AG08396 (cell line): ENCODE data around the gene TNFRSF19.

Experiments
- DNase-seq: peaks from one replicate; pipeline ENCODE4 v3.0.0; 2012; ENCODE audit warnings: low spot score, mixed read lengths

The TNFRSF19 gene

DNA sequence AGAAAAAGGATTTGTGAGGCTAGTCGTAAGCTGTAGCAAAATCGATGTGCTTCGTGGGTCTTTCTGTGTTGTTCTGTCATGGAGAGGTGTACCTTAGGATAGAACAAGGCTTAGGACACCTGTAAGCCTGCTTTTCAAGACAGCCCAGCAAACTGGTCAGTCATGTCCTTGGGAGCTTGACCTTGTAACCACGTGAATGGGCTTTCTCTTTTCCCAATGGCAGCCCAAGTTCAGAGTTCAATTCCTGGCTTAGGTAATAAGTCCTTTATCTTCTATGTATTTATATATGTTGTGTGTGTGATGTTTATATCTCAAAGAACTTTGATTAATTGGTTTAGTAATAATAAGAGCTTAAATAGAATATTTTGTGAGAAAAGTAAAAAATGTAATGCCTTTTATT is 112.9 kb downstream of the TNFRSF19 start:
- no peak for DNase-seq

DNA sequence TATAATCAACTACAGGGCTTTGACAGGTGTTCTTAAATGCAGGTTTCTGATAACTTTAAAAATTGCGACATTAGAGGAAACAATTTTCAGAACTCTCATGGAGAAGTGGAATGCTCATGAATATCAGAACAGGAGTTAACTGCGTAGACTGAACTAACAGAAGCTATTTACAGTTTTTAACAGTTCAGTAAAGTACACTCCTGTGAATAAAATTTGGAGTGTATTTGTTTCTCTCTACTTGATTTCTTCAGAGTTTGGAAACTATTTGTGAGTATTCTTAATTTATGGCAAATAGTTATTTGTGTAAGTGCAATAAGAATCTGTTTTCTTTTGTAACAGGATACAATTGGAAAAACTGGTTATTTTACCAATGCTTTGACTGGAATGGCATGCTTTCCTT is 114.4 kb downstream of the TNFRSF19 start:
- no peak for DNase-seq

DNA sequence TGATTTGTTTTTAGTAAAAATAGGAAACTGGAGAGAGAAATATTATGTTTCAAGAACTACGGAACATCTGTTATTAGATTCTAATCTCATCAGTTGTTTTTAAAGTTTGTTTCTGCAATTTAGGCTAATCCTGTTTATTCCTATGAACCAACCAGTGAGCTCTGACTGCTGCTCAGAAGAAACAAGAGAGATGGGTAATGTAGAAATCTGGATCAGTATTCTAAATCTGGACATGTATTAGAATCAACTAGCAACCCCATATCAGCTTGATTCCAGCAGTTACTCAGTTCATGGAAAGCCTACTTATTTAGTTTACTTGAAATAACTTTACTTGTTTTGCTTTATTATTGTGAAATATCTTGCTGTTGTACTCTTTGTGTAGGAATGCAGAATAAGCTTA is 115.2 kb downstream of the TNFRSF19 start:
- DNase-seq, result no peak

DNA sequence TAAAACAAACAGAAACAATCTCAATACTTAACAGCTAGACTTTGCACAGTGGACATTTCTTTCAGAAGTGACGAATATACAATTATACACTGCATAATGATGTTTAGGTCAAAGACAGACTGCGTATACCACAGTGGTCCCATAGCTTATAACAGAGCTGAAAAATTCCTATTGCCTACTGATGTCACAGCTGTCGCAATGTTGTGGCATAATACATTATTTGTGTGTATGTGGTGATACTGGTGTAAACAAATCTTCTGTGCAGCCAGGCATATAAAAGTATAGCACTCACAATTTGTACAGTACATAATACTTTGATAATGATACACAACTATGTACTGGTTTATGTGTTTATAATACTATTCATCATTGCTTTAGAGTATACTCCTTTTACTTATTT is 116.7 kb downstream of the TNFRSF19 start:
- no peak for DNase-seq

DNA sequence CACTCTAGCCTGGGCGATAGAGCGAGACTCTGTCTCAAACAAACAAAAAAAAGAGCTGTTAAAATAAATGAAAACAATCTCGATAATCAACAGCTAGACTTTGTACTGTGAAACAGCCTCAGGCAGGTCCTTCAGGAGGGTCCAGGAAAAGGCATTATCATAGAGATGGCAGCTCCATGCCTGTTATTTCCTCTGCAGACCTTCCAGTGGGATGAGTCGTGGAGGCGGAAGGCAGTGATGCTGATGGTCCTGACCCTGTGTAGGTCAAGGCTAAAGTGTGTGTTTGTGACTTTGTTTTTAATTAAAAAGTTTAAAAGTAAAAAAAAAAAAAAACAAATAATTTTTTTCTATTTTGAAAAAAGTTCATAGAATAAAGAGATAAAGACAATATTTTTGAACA is 117.4 kb downstream of the TNFRSF19 start:
- no peak for DNase-seq

GRCh38 chr13:23688336-23688735 is 118.1 kb downstream of the TNFRSF19 start:
- no peak for DNase-seq

DNA sequence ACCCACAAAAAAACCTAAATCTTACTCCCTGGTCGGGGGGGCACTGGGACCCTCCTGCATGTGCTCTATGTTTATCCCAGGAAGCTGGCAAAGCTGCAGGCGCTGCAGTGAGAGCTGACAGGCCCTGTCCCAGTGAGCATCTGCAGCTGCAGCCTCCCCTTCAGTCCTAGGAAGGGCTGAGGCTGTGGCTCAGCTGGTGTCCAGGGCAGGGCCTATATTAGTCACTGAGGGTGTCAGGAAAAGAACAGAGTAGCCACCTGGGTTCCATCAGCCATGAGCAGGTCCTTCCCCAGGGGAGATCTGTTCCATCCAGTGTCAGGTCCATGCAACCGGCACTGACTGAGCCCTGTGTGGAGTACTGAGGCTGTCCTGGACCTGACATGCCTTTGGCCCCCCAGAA is 120.5 kb downstream of the TNFRSF19 start:
- no peak for DNase-seq

GRCh38 chr13:23692816-23693215 is 122.6 kb downstream of the TNFRSF19 start:
- DNase-seq, result no peak

DNA sequence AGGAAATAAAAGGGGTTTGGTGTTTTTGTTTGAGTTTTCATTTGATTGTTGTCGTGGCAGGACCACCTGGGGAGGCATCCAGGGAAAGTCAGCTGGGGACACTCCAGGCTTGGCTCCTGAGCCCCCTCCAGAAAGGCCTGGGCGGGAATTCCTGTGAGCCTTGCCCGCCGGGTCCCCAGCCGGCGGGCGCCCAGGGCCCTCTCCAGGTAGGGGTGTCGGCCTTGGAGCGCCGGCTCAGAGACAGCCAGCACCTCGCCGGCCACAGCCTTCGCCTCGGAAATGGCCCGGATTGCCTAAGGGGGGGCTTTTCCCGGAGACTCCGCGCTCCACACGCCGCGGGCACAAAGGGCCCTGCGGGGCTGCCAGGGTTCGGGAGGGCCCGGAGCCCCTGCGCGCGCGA is 125.0 kb downstream of the TNFRSF19 start:
- no peak for DNase-seq

DNA sequence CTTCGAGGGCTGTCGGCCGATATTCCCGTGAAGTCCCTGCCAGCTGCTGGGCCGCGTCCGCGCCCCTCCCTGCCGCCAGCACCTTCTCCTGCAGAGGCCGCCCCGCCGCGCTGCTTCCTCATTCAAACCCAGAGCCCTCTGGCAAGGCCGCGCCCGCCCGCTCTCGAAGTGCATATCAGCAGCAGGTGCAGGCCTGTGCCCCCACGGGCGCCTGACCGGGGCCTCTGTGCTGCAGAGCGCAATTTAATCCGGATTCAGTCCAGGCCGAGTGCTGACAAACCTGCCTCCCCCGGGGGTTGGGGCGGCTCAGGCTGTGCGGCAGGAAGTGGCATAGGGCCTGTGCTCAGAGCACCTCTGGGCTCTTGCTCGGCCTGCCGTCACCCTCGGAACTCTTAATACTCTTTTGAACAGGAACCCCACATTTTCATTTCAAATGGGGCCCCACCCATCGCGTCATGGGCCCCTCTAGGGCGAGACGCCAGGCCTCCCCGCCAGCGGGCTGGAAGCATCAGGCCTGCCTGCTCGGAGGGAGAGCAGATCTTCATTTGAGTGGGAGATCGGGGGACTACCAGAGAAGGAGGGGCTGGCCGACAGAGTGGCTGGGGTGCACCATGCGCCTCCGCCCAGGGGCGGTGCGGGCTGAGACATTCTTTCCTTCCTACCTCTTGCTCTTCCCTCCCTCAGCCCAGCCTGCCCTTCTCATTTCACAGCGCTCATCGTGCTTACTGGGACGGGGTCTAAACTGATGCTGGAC is 125.7 kb downstream of the TNFRSF19 start:
- no peak for DNase-seq

- DNase-seq, result no peak
Observed at GRCh38 chr13:23696610-23697009, 126.4 kb downstream of the TNFRSF19 start.

DNA sequence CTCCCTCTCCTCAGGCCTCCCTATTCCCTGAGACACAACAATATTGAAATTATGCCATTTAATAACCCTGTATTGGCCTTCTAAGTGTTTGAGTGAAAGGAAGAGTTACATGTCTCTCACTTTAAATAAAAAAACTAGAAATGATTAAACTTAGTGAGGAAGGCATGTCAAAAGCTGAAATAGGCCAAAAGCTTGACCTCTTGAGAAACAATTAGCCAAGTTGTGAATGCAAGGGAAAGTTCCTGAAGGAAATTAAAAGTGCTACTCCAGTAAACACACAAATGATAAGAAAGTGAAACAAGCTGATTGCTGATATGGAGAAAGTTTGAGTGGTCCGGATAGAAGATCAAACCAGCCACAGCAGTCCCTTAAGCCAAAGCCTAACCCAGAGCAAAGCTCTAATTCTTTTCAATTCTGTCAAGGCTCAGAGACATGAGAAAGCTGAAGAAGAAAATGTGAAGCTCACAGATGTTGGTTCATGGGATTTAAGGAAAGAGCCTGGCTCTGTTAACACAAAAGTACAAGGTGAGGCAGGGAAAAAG is 127.6 kb downstream of the TNFRSF19 start:
- DNase-seq, result no peak

GRCh38 chr13:23699271-23699670 is 129.1 kb downstream of the TNFRSF19 start:
- no peak for DNase-seq

DNA sequence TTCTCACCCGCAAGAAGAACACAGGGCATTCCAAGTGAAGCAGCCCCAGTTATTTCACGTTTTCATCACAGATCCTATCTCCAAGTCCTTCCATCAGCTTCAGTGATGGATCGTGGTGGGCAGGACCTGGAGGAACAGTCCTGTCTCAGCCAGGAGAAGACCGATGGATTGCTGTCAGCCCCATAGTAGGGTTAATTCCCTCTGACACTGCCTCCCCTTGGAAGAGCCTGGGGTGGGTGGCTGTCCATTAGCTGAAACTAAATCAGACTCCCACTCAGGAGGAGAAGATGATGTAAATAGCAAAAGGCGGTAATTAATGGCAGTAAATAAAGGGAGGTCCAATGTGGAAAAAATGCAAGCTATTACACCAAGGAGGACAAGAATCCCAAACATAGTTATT is 131.0 kb downstream of the TNFRSF19 start:
- DNase-seq, result no peak

GRCh38 chr13:23701636-23702035 is 131.4 kb downstream of the TNFRSF19 start:
- peak; percentile 75 for DNase-seq

GRCh38 chr13:23703246-23703860 is 133.1 kb downstream of the TNFRSF19 start:
- no peak for DNase-seq

DNA sequence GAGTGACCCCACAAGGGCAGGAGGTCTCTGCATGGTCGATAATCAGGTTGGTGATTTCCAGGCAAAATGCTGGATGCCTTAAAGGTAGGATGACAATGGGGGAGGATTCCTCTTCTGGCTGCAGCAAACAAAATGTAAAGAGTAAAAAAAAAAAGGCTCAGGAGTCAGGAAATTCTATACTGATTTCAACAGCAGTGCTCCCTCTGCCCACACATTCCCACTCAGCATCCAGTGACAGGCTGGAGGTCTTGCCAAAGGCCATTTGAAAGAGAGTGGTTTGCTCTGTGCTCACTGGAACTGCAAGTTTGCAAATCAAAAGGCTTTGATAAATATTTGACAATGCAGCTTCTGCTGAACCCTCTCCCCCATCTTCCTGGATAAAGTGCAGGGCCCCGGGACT is 135.4 kb downstream of the TNFRSF19 start:
- no peak for DNase-seq

DNA sequence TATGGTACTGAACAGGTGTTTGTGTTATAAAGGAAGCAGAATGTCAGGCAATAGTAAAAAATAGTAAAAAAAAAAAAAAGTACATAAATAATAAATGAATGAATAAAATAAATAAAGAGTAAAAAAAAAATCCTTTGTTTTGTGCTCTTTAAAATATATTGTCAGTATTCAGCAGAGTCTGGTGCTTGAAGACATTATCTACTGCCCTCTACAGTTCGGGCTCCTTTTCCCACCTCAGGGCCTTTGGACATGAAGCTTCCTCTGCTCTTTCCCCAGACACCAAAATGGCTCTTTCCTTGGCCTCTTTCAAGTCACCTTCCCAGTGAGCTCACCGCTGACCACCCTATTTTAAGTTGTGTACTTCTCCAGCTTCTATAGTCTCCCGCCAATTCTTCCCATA is 137.5 kb downstream of the TNFRSF19 start:
- no peak for DNase-seq

DNA sequence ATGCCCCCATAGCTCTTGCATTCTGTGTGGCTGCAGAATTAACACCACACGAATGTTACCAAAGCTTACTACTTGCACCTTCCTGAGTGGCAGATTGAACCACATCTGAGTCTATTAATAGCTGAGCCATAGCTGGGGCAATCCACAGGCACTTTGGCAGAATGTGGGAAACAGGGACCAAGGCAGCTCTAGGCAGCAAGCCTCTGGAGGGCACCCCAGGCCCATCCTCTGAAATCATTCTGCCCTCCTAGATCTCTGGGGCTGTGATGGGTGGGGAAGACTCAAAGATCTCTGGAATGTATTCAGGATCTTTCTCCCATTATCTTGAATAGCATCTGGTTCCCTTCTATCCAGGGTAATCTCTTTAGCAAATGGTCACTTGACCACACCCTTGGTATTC is 139.3 kb downstream of the TNFRSF19 start:
- peak; percentile 42 for DNase-seq

GRCh38 chr13:23710366-23710765 is 140.2 kb downstream of the TNFRSF19 start:
- DNase-seq, result no peak

GRCh38 chr13:23711355-23711754 is 141.1 kb downstream of the TNFRSF19 start:
- DNase-seq, result no peak

GRCh38 chr13:23714672-23715071 is 144.5 kb downstream of the TNFRSF19 start:
- DNase-seq, result no peak

DNA sequence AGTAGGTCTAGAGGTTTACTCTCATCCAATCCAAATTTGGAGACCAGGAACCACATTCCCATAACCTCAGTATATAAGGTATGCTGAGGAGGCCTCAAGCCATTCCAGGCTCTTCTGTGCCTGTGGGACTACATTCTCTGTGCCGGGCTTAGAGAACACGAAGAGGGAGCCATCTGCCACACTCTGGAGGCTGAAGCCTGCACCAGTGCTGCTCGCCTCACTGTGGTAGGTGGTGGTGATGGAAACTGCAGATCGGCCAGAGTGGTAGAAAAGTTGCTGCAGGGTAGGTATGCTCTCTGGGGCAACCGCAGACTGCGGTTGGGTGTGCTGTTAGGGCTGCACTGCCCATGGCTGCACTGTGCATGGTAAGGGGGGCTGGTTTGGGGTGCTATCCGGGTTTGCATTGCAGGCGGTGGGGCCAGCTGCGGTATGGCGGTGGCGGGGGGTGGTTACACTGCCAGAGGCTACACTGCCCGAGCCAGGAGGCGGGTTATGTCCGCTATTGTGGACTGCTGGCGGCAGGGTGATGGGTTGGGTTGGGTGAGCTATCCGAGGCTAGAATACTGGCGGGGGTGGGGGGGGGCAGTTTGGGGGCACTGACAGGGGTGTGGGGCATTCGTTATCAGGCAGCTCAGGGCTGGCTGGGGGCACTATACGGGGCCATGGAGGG is 145.0 kb downstream of the TNFRSF19 start:
- no peak for DNase-seq
